Heart left ventricle (tissue), 16 donors: ENCODE results near the gene NEURL4. TPM values are rescaled to one million over a fixed set of nuclear protein-coding genes. Genes with fewer than 3 reads are reported as not detected.

Experiments used
- ATAC-seq, 4 donors: fragments of 200-7000 bp; cut with Tn5 transposase; one replicate each; pipeline ENCODE4 v1.9.1; 2020 to 2022; ENCODE audit warnings: moderate library complexity in 4 of 4, mild to moderate bottlenecking in 3 of 4, moderate number of reproducible peaks in 1 of 4
- DNase-seq, 5 donors: peaks; one replicate each; pipeline ENCODE4 v3.0.0-alpha.2; 2020
- H3K27ac ChIP-seq, 12 donors: fragments of 200-600 bp; sonication (generic) in 4 of 12; one replicate each; pipeline versions ENCODE4 v1.5.0 to v1.8.0; 2016 to 2022; ENCODE audit warnings: mild to moderate bottlenecking in 2 of 12
- H3K27me3 ChIP-seq, 9 donors: fragments of 200-600 bp; sonication (generic) in 2 of 9; one replicate each; pipeline versions ENCODE4 v1.5.1 to v1.8.0; 2016 to 2022; ENCODE audit warnings: mild to moderate bottlenecking in 3 of 9
- H3K36me3 ChIP-seq, 9 donors: fragments of 200-600 bp; sonication (generic) in 2 of 9; one replicate each; pipeline versions ENCODE4 v1.5.0 to v1.8.0; 2018 to 2022; ENCODE audit warnings: mild to moderate bottlenecking in 2 of 9
- H3K4me1 ChIP-seq, 12 donors: fragments of 200-600 bp; sonication (generic) in 4 of 12; one replicate each; pipeline versions ENCODE4 v1.5.0 to v1.8.0; 2016 to 2022; ENCODE audit warnings: mild to moderate bottlenecking in 3 of 12
- H3K4me3 ChIP-seq, 12 donors: fragments of 200-600 bp; sonication (generic) in 4 of 12; one replicate each; pipeline versions ENCODE4 v1.5.0 to v1.8.0; 2017 to 2022; ENCODE audit warnings: mild to moderate bottlenecking in 9 of 12, moderate library complexity in 4 of 12
- H3K9me3 ChIP-seq, 12 donors: fragments of 200-600 bp; sonication (generic) in 4 of 12; one replicate each; pipeline versions ENCODE4 v1.5.0 to v1.8.0; 2016 to 2022; ENCODE audit warnings: mild to moderate bottlenecking in 1 of 12
- CTCF ChIP-seq, 12 donors: fragments of 200-600 bp; sonication (generic) in 4 of 12; IDR thresholded peaks; one replicate each; pipeline versions ENCODE4 v1.5.0 to v1.8.0; 2018 to 2022; ENCODE audit warnings: antibody characterized with exemption in 12 of 12, mild to moderate bottlenecking in 5 of 12
- POLR2A ChIP-seq, 2 donors: fragments of 450-650 bp; IDR thresholded peaks; one replicate each; pipeline ENCODE4 v1.6.1; 2017; ENCODE audit warnings: antibody characterized with exemption in 2 of 2, mild to moderate bottlenecking in 2 of 2, moderate library complexity in 2 of 2
- WGBS, 4 donors: extraction: QIAGEN DNeasy Blood & Tissue Kit in 2 of 4; methylation state at CpG; one replicate each; pipeline versions ENCODE4 v1.1.5 to v1.1.7; 2013 to 2018; 5-methylcytosine and 5-hydroxymethylcytosine counted together
- intact Hi-C, 10 donors: fragments of 100-400 bp; cut with DNase I; formaldehyde crosslinking; loops; one replicate each; pipeline versions ENCODE4 v1.11.1 to v1.14.2; 2022
- polyA plus RNA-seq, 2 donors: library from polyadenylated mRNA; stranded (reverse); fragments of 200-250 nt; gene quantifications; one replicate each; pipeline ENCODE4 v1.2.3, GENCODE V29; 2013
- total RNA-seq, 9 donors: library from RNA; depleted of rRNA in 2 of 9; stranded (reverse); fragments of >200 nt in 2 of 9; fragmentation: NEBNext Ultra II Directional in 3 of 9; extraction: Animal tissue kit (Norgen Biotek cat#: 25700) in 3 of 9; gene quantifications; one replicate each; pipeline versions ENCODE4 v1.1.0 to v1.2.4, GENCODE V29; 2016 to 2023
- donor health status: ischemic (EF 13 %, LVEDD 7.1; RV severe dilation, severe dysfunction).
- donor health status: healthy with polysubstance abuse.
- donor health status: DM: no; HTN: yes; CAD: no.
- donor health status: DM: no; HTN: no; CAD: no.
- donor health status: ischemic (EF 25% LVEDD 6.9; RV normal size, moderate dysfunction).
- donor health status: ischemic (EF 25% LVEDD 5.7; RV mildly dilated, moderate dysfunction).
- donor health status: healthy.
- donor health status: DM: yes; HTN: yes; CAD: no.
- donor health status: ischemic (EF 35%, LVEDD 5.7; RV mildly dilated, moderate dysfunction).
- donor health status: nonischemic (EF 11% LVEDD 7.7; RV severe dilation, severe dysfunction).
- donor health status: DM: yes; HTN: yes; CAD: no.
- donor health status: PGD.
- donor health status: ischemic (EF 29% LVEDD 5.4; RV normal size, mild dysfunction).
- donor health status: nonischemic (EF 23%, LVEDD 6.1; RV moderate dilation, normal function).

NEURL4 gene
- total and polyA plus RNA-seq, 11 donors, result 13.6 to 39.2 (median 27.6) TPM

DNA sequence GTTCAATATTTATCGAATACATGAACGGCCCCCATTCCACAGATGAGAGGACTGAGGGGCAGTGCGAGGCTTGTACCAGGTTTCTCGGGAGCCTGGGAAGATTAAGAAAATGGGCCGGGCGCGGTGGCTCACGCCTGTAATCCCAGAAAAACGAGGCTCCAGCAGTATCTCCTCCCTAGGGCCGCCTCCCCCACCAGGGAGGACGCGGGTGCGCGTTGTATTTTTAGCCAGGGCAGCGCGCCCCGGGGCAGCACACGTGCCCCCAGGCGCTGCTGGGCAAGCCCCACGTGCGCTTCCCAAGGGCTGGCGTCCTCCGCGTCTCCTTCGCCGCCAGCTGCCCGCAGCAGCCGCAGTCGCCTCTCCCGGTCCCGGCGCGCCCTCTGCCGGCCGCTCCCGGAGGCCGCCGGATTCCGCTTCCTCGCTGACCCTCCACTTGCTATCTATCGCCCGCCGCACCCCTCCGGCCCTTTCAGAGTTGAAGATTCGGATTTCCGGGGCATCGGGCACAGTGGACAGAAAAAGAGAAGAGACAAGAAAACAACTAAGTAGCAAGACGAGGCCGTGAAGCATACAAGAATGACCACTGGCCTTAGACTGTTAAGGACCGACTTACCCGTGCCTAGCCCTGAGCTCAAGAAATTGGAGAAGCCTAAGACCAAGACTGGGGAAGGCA lies 32.8 kb downstream of the NEURL4 start:
- peak overlapping the region; percentile 11 to 85 (median 72) for H3K27ac ChIP-seq

GRCh38 chr17:7295230-7296180 lies 33.6 kb downstream of the NEURL4 start:
- Histone ChIP-seq H3K4me1 (peaks cover 2 to 65% (median 44%) of the 10 kb centered on the region in 12 donors), H3K27me3 (peaks cover 0 to 52% (median 29%) of the 10 kb centered on the region in 9 donors), H3K27ac (peak overlapping the region; percentile 11 to 85 (median 72)), H3K4me3 (peak overlapping the region in 6 of 12 donors; percentile 28 to 41 (median 34)), H3K9me3 (no peaks in the 10 kb centered on the region), H3K36me3 (no peaks in the 10 kb centered on the region)
- TF ChIP-seq CTCF (IDR thresholded peaks at IDR 0.05), result no peak
- no peak for TF ChIP-seq POLR2A (IDR thresholded peaks at IDR 0.05)
- DNase-seq (no peak), ATAC-seq (no peak)
- WGBS, 4 donors, result 63 to 70% (median 66%) methylated on average over 42 of the region's 42 CpGs
- intact Hi-C loops, result loop anchor here (1.0 to 10.0 kb wide), 6 partner anchors 14 to 251 kb away; partner anchors contain the start of genes SLC2A4 (in 2 of the 10) and SLC16A11 (in 1 of the 10)

More for the DNA sequence above, 32.8 kb downstream of the NEURL4 start:
- DNase-seq (peak; percentile 86 to 93 (median 90)), ATAC-seq (peak; percentile 73 to 86 (median 78))
- no peaks in the 10 kb centered on the region for H3K9me3 ChIP-seq
- peak in 1 of 2 donors; percentile 38 for TF ChIP-seq POLR2A (IDR thresholded peaks at IDR 0.05)
- peak; percentile 87 to 98 (median 95) for TF ChIP-seq CTCF (IDR thresholded peaks at IDR 0.05)
- H3K36me3 ChIP-seq, result no peaks in the 10 kb centered on the region
- intact Hi-C loops, result loop anchor here (1.0 to 10.0 kb wide), 6 partner anchors 15 to 252 kb away; partner anchors contain the start of genes SLC2A4 (in 2 of the 10) and SLC16A11 (in 1 of the 10)
- H3K4me1 ChIP-seq, result peaks cover 2 to 56% (median 39%) of the 10 kb centered on the region in 12 donors
- peaks cover 0 to 49% (median 29%) of the 10 kb centered on the region in 9 donors for H3K27me3 ChIP-seq
- WGBS, 4 donors, result 2 to 4% (median 2%) methylated on average over 18 to 51 of the region's 51 CpGs
- peak overlapping the region in 9 of 12 donors; percentile 5 to 37 (median 26) for H3K4me3 ChIP-seq

DNA sequence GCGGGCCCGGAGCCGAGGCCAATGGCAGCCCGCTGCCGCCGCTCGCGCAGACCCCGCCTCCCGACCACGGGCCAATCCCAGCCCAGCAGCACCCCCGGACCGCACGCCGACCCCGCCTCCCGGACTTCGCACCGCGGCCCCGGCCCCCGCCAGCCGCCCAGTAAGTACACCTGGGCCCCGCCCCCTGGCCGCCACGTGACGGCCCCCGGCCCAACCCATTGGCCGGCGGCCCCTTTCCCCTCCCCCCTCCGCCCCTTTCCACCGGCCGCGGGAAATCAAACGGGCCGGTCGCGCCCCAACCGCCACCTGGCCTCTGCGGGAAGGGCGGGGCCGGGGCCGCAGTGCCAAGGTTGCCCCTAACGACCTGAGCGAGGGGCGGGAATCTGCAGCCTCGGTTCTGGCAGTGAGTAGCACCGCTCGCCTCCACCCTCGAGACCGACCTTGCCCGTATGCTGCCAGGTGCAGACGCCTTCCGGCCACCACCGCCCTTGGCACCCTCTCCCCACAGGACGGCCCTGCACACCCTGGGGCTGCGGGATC lies 34.5 kb downstream of the NEURL4 start, which contains the start of gene YBX2:
YBX2 (minus strand) TSS at position 26 of the 540 bp plus-strand sequence. CDS start 139 bp downstream, outside the sequence.
- WGBS, 4 donors, result 2 to 13% (median 4%) methylated on average over 11 to 57 of the region's 57 CpGs
- no peak for TF ChIP-seq POLR2A (IDR thresholded peaks at IDR 0.05)
- ATAC-seq, result peak in 3 of 4 donors; percentile 17 to 44 (median 28)
- Histone ChIP-seq H3K4me1 (peaks cover 2 to 71% (median 45%) of the 10 kb centered on the region in 12 donors), H3K9me3 (no peaks in the 10 kb centered on the region), H3K36me3 (no peaks in the 10 kb centered on the region), H3K27ac (peak within 1 kb of the TSS in 6 of 12 donors; percentile 50 to 85 (median 78)), H3K27me3 (peaks cover 0 to 57% (median 29%) of the 10 kb centered on the region in 9 donors), H3K4me3 (peak within 1 kb of the TSS in 11 of 12 donors; percentile 1 to 41 (median 30))
- peak; percentile 72 to 86 (median 81) for DNase-seq
- intact Hi-C loops, result loop anchor here in 2 of 10 donors (5.0 to 10.0 kb wide), 2 partner anchors 247 to 250 kb away; partner anchors contain the start of gene SLC16A11 (in 1 of the 2)
